Kasumi-1 (cell line): ENCODE measurements around the gene ICAM5.
A peak's percentile ranks its signal among the peaks of the same experiment; 100 is the strongest.

Experiments
- DNase-seq, 2 experiments: peaks; one replicate each; lab custom pipeline; 2025; lab: John Stamatoyannopoulos, UW

The ICAM5 gene

GRCh38 chr19:10292206-10292788 is 2.5 kb downstream of the ICAM5 start:
- peak; percentile 35 to 41 for DNase-seq

- DNase-seq = no peak
These were observed 3.3 kb downstream of the ICAM5 start for GRCh38 chr19:10292789-10293636.

DNA sequence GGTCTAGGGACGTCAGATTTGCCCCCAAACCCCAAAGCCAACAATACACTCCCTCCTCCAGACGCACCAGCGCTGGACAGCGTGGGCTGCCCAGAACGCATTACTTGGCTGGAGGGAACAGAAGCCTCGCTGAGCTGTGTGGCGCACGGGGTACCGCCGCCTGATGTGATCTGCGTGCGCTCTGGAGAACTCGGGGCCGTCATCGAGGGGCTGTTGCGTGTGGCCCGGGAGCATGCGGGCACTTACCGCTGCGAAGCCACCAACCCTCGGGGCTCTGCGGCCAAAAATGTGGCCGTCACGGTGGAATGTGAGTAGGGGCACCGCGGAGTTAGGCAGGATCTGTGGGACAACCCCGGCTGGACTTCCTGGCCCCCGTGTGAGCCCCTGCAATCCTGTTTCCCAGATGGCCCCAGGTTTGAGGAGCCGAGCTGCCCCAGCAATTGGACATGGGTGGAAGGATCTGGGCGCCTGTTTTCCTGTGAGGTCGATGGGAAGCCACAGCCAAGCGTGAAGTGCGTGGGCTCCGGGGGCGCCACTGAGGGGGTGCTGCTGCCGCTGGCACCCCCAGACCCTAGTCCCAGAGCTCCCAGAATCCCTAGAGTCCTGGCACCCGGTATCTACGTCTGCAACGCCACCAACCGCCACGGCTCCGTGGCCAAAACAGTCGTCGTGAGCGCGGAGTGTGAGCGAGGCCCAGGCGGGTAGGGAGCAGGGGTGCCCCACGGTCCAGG is 4.0 kb downstream of the ICAM5 start:
- DNase-seq = no peak

GRCh38 chr19:10294368-10294697 is 4.6 kb downstream of the ICAM5 start:
- DNase-seq = no peak

GRCh38 chr19:10295305-10295846 is 5.6 kb downstream of the ICAM5 start:
- no peak for DNase-seq

DNA sequence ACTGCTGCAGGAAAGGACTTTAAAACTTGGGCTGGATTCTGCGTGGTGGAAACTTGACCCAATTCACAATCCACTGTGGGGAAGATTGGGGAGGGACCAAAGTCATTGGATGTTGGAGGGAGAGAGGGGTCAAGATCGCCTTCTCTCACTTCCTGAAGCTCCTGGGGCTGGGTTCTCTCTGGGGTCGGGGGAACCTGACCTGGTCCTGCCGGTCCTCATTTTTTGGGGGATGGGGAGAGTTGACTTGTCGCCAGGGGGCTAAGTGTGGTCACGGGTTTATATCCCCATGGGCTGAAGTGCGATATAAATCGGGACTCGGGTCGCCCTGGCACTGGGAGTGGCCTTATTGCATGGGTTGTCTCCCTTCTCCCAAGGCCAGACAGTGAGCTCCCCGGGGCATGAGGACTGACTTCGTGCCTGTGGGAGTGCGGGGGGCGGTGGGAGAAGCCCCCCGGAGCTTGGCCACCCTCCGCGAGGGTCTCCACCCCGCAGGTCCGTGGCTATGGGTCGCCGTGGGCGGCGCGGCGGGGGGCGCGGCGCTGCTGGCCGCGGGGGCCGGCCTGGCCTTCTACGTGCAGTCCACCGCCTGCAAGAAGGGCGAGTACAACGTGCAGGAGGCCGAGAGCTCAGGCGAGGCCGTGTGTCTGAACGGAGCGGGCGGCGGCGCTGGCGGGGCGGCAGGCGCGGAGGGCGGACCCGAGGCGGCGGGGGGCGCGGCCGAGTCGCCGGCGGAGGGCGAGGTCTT is 6.3 kb downstream of the ICAM5 start:
- no peak for DNase-seq

GRCh38 chr19:10299545-10300458 is 10.1 kb downstream of the ICAM5 start:
- DNase-seq = peak; percentile 70 to 74

DNA sequence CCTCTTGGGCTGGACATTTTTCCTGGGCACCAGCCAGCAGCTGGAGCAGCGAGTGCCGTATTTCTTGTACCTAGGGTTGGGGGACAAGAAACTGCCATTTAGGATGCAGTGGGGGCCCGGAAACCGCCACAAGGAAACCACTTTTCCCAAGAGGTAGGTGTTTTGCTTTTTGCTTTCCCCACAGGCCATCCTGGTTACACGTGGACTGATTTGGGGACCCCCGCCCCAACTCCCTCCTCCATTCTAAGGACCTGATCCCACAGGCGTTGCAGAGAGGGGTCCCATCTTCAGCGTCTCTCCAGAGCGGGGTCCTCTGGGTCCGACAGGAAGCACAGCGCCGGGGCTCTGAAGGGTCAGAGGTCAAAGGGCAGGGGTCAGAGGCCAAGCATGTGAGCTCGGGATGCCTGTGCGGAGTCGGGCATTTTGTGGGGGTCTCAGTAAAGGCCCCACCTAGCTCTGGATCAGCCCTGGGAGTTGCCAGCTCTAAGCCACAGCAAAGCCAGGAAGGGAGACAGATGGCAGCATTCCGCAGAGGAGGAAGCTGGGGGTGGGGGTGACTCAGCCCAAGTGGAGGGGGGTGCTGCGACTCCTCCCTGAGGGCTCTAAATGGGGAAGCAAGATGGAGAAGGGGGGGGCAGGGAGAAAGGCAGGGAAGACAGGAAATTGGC is 15.5 kb downstream of the ICAM5 start:
- peak; percentile 80 to 83 for DNase-seq

DNA sequence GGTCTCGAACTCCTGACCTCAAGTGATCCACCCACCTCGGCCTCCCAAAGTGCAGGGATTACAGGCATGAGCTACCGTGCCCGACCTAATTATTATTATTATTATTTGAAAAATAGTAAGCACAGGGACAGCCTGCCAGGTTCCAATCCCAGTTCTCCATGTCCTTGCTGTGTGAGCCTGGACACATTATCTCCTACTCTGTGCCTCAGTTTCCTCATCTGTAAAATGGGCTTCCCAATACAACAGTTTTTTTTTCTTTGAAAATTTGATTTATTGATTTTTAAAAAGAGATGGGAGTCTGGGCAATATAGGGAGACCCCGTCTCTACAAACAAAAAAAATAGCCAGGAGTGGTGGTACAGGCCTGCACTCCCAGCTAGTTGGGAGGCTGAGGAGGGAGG is 16.6 kb downstream of the ICAM5 start:
- DNase-seq = no peak

GRCh38 chr19:10309423-10309822 is 19.7 kb downstream of the ICAM5 start, which contains the start of gene ZGLP1:
Gene ZGLP1, minus strand, starts transcription at chr19:10309815.
- no peak for DNase-seq

- peak; percentile 51 to 57 for DNase-seq
These were observed 25.8 kb downstream of the ICAM5 start, which contains the start of gene FDX2 for GRCh38 chr19:10315335-10316214. Gene FDX2, minus strand, starts transcription at chr19:10316015. Its CDS starts 19 bp downstream, at chr19:10315996.

DNA sequence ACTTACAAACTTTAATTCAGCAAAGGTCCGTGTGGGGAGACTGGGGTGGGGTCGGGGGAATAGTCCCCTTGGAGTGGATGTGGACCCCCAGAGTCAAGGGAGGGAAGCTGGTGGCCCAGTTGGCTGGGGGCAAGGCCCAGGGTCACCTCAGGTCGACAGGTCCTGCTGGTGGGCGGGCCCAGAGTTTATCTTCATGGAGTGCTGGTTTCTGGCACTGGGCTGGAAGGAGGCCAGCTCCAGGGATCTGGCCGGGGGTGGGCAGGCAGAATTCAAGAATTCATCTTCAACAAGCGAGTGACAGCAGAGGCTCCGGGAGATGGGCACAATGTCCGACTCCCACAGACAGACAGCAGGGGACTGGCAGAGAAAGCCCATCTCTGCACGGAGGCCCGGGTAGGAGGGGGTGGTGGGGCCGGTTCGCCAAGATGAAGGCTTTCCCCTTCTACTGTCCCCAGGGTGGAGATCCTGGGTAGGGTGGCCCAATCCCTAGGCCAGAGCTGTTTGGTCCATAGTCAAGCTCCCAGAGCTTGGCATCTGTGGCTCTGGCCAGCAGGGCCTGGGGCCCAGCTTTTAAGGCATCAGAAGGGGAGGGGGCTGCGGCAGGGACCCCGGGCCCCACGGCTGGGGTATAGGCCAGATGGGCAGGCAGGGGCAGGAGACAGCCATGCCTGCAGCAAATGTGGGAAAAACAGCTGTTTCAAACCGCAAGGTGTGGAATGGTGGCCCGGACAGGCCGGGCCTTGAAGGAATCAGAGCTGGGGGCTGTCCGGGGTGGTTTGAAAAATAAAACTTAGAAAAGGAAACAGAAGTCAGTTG is 26.7 kb downstream of the ICAM5 start:
- no peak for DNase-seq

DNA sequence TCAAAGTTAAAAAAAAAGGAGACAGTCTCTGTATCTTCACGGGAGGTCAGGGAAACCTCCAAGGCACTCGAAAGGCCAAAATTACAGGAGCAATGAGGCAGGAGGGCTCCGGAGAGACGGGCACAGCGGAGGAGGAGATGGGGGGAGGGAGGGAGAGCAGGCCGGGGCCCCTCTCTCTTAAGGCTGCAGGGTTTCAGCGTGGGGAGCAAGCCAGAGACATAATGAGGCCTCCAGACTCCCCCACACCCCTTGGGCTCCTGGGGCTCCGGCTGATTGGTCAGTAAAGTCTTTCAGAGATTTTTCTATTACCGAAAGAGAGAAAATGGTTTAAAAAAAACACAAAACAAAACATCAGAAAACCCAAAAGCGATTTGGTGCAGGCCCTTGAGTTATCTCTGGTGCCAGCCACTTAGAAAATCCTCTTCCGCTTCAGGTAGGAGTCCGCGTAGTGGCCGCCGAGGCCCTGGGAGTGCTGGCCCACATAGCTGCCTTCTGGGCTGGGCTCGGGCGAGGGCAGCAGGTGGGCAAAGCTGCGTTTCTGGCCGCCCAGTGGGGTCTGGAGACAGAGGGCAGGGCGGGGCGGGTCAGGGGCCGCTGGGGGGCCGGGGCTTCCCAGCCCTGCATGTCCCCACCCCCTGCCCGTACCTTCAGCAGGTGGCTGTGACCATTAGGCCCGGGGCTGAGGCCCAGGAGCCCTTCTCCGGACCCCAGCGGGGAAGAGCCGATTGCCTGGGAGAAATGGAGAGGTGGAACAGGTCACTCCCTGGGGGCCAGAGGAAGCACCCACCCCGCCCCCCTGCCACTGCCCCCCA is 27.5 kb downstream of the ICAM5 start:
- DNase-seq = no peak

GRCh38 chr19:10317857-10318462 is 28.2 kb downstream of the ICAM5 start:
- no peak for DNase-seq

- no peak for DNase-seq
These were observed 29.3 kb downstream of the ICAM5 start for GRCh38 chr19:10318807-10319682.
